ENCODE measurements around the gene LEP. TPM values are rescaled to one million over a fixed set of nuclear protein-coding genes. Genes with fewer than 3 reads are reported as not detected.

Gene LEP
- total RNA-seq, 1 experiment from 2014 or later, result not detected

- DNase-seq (ENCODE audit: unreplicated experiment), result no peak
- TF ChIP-seq CTCF (IDR thresholded peaks at IDR 0.05; ENCODE audit: unreplicated experiment), result no peak
- no peaks in the 10 kb centered on the region for H3K9me3 Mint-ChIP-seq (ENCODE audit: unreplicated experiment)
- peaks cover 25% of the 10 kb centered on the region for H3K27me3 Mint-ChIP-seq (ENCODE audit: insufficient read depth, unreplicated experiment)
- peaks cover 6% of the 10 kb centered on the region for H3K36me3 Mint-ChIP-seq (ENCODE audit: insufficient read depth, unreplicated experiment)
- no TSS peak for BruUV-seq (replicated peaks)
- ChIA-PET CTCF (no interaction called here), POLR2A (no interaction called here)
- H3K27ac Mint-ChIP-seq (ENCODE audit: low read depth, unreplicated experiment), result no peak overlapping the region
- no peak overlapping the region for H3K4me3 Mint-ChIP-seq (ENCODE audit: unreplicated experiment)
- intact Hi-C loops (cut with micrococcal nuclease), result no loop called here
- H3K4me1 Mint-ChIP-seq (ENCODE audit: insufficient read depth, unreplicated experiment), result no peaks in the 10 kb centered on the region
Observed at GRCh38 chr7:128201690-128202085, 39.4 kb upstream of the LEP start.

- peaks cover 6% of the 10 kb centered on the region for H3K36me3 Mint-ChIP-seq (ENCODE audit: insufficient read depth, unreplicated experiment)
- no peak overlapping the region for H3K4me3 Mint-ChIP-seq (ENCODE audit: unreplicated experiment)
- CTCF ChIA-PET, result interaction anchor here (1.1 to 9.0 kb wide), 2 partner anchors 67 to 493 kb away, joined by 7 to 239 read pairs; no protein-coding TSS in a partner anchor
- TF ChIP-seq CTCF (IDR thresholded peaks at IDR 0.05; ENCODE audit: unreplicated experiment), result no peak
- no peak overlapping the region for H3K27ac Mint-ChIP-seq (ENCODE audit: low read depth, unreplicated experiment)
- intact Hi-C loops (cut with micrococcal nuclease), result no loop called here
- H3K4me1 Mint-ChIP-seq (ENCODE audit: insufficient read depth, unreplicated experiment), result no peaks in the 10 kb centered on the region
- peaks cover 25% of the 10 kb centered on the region for H3K27me3 Mint-ChIP-seq (ENCODE audit: insufficient read depth, unreplicated experiment)
- H3K9me3 Mint-ChIP-seq (ENCODE audit: unreplicated experiment), result no peaks in the 10 kb centered on the region
- no TSS peak for BruUV-seq (replicated peaks)
- no peak for DNase-seq (ENCODE audit: unreplicated experiment)
- POLR2A ChIA-PET, result no interaction called here
Observed at GRCh38 chr7:128202287-128202957, 38.7 kb upstream of the LEP start.

- ChIA-PET POLR2A (interaction anchor here (1.3 kb wide), 1 partner anchor 18 kb away, joined by 3 read pairs; no protein-coding TSS in a partner anchor), CTCF (interaction anchor here (1.1 to 9.0 kb wide), 2 partner anchors 67 to 494 kb away, joined by 7 to 239 read pairs; no protein-coding TSS in a partner anchor)
- no peaks in the 10 kb centered on the region for H3K4me1 Mint-ChIP-seq (ENCODE audit: insufficient read depth, unreplicated experiment)
- H3K9me3 Mint-ChIP-seq (ENCODE audit: unreplicated experiment), result no peaks in the 10 kb centered on the region
- H3K27me3 Mint-ChIP-seq (ENCODE audit: insufficient read depth, unreplicated experiment), result peaks cover 25% of the 10 kb centered on the region
- peaks cover 6% of the 10 kb centered on the region for H3K36me3 Mint-ChIP-seq (ENCODE audit: insufficient read depth, unreplicated experiment)
- intact Hi-C loops (cut with micrococcal nuclease), result no loop called here
- BruUV-seq (replicated peaks), result no TSS peak
- H3K4me3 Mint-ChIP-seq (ENCODE audit: unreplicated experiment), result no peak overlapping the region
- H3K27ac Mint-ChIP-seq (ENCODE audit: low read depth, unreplicated experiment), result no peak overlapping the region
- DNase-seq (ENCODE audit: unreplicated experiment), result no peak
- TF ChIP-seq CTCF (IDR thresholded peaks at IDR 0.05; ENCODE audit: unreplicated experiment), result no peak
Observed at GRCh38 chr7:128203047-128203491, 38.0 kb upstream of the LEP start.

GRCh38 chr7:128203710-128204214 is 37.3 kb upstream of the LEP start:
- no peak overlapping the region for H3K27ac Mint-ChIP-seq (ENCODE audit: low read depth, unreplicated experiment)

More at GRCh38 chr7:128203710-128204214, 37.3 kb upstream of the LEP start:
- intact Hi-C loops (cut with micrococcal nuclease), result no loop called here
- Mint-ChIP-seq H3K9me3 (ENCODE audit: unreplicated experiment) (no peaks in the 10 kb centered on the region), H3K4me3 (ENCODE audit: unreplicated experiment) (no peak overlapping the region), H3K36me3 (ENCODE audit: insufficient read depth, unreplicated experiment) (peaks cover 6% of the 10 kb centered on the region), H3K27me3 (ENCODE audit: insufficient read depth, unreplicated experiment) (peaks cover 25% of the 10 kb centered on the region), H3K4me1 (ENCODE audit: insufficient read depth, unreplicated experiment) (no peaks in the 10 kb centered on the region)
- DNase-seq (ENCODE audit: unreplicated experiment), result no peak
- TF ChIP-seq CTCF (IDR thresholded peaks at IDR 0.05; ENCODE audit: unreplicated experiment), result no peak
- ChIA-PET CTCF (interaction anchor here (1.2 to 9.0 kb wide), 2 partner anchors 68 to 494 kb away, joined by 9 to 239 read pairs; no protein-coding TSS in a partner anchor), POLR2A (interaction anchor here (1.3 kb wide), 1 partner anchor 19 kb away, joined by 3 read pairs; no protein-coding TSS in a partner anchor)
- no TSS peak for BruUV-seq (replicated peaks)
